Tibial artery (tissue), 4 donors: ENCODE results near the gene NSD1.
"Not testable (repeated sequence)": the region's sequence is repeated elsewhere in the genome, so short reads cannot be mapped to it uniquely, and the experiment has no call there.

Experiments
- DNase-seq, 2 donors: peaks; one replicate each; pipeline ENCODE4 v3.0.0-alpha.2; 2019
- H3K27ac ChIP-seq, 2 donors: fragments of 200-600 bp; sonication (generic) in 1 of 2; 1 replicate in 1 of 2; 2 replicates in 1 of 2; pipeline ENCODE4 v1.5.1; 2018 to 2019; ENCODE audit warnings: mild to moderate bottlenecking in 1 of 2
- H3K27me3 ChIP-seq, 2 donors: fragments of 200-600 bp; sonication (generic) in 1 of 2; one replicate each; pipeline versions ENCODE4 v1.5.1 to v1.6.0; 2016 to 2019
- H3K36me3 ChIP-seq, 3 donors: fragments of 200-600 bp; sonication (generic) in 2 of 3; one replicate each; pipeline ENCODE4 v1.5.1; 2016 to 2019; ENCODE audit warnings: mild to moderate bottlenecking in 2 of 3
- H3K4me1 ChIP-seq, 4 donors: fragments of 200-600 bp; sonication (generic) in 2 of 4; 1 replicate in 3 of 4; 2 replicates in 1 of 4; pipeline ENCODE4 v1.5.1; 2016 to 2019
- H3K4me3 ChIP-seq, 2 donors: fragments of 200-600 bp; sonication (generic) in 1 of 2; 1 replicate in 1 of 2; 2 replicates in 1 of 2; pipeline ENCODE4 v1.5.1; 2018 to 2019; ENCODE audit warnings: mild to moderate bottlenecking in 2 of 2
- H3K9me3 ChIP-seq, 3 donors: fragments of 200-600 bp; sonication (generic) in 1 of 3; one replicate each; pipeline ENCODE4 v1.5.1; 2016 to 2019
- CTCF ChIP-seq, 2 experiments: fragments of 200-600 bp in 1 of 2; fragments of 450-650 bp in 1 of 2; IDR thresholded peaks; one replicate each; pipeline ENCODE4 v1.5.1; 2017 to 2019; ENCODE audit warnings: antibody characterized with exemption in 2 of 2, mild to moderate bottlenecking in 1 of 2, moderate library complexity in 1 of 2
- intact Hi-C: fragments of 100-400 bp; cut with DNase I; formaldehyde crosslinking; loops from one replicate; pipeline ENCODE4 v1.15.0; 2023; ENCODE audit warnings: low total_unique reads

The NSD1 gene

DNA sequence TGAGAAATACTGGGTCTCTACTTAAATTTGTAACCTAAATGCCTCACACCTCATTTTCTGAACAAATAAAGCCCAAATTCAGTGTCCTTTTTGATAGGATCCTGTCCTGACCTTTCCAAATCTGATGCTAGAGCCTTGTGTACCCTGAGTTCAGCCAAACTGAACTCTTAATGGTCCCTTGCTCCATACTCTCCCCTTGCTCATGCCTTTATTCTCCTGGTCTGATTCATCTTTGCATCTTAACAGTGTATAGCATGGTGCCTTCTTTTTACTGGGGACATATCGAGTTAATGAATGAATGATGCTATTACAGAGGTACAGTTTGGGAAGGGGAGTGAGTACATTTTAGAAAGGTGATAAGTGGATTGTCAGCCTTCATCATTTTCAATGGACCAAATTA is 9.2 kb downstream of the NSD1 start:
- no peak overlapping the region for H3K27ac ChIP-seq

DNA sequence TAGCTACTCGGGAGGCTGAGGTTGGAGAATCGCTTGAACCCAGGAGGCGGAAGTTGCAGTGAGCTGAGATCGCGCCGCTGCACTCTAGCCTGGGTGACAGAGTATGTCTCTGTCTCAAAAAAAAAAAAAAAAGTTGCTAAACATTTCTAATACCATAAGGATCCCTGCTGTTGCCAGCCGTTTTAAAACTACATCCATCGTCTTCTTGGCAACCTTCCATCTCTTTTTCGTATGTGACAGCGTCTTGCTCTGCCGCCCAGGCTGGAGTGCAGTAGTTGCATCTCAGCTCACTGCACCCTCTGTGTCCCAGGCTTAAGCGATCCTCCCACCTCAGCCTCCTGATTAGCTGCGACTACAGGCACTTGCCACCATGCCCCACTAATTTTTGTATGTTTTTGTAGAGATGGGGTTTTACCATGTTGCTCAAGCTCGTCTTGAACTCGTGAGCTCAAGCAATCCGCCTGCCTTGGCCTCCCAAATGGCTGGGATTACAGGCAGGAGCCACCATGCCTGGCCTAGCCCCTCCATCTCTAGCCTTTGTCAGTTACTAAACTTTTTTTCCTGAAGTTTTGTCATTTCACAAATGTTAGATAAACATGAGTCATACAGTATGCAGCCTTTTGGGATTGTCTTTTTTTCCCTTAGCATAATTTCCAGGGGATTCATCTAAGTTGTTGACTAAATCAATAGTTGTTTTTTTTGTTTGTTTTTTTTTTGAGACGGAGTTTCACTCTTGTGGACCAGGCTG is 13.5 kb downstream of the NSD1 start:
- no peak for DNase-seq
- no peaks in the 10 kb centered on the region for H3K27me3 ChIP-seq
- intact Hi-C loops = no loop called here
- no peak overlapping the region for H3K27ac ChIP-seq
- H3K4me3 ChIP-seq = no peak overlapping the region
- H3K9me3 ChIP-seq = no peaks in the 10 kb centered on the region
- H3K4me1 ChIP-seq = peaks cover 0 to 9% (median 4%) of the 10 kb centered on the region in 4 donors
- TF ChIP-seq CTCF (IDR thresholded peaks at IDR 0.05) = no peak
- H3K36me3 ChIP-seq = peaks cover 0 to 84% (median 41%) of the 10 kb centered on the region in 3 donors

More for the DNA sequence above, 9.2 kb downstream of the NSD1 start:
- TF ChIP-seq CTCF (IDR thresholded peaks at IDR 0.05) = no peak
- H3K9me3 ChIP-seq = no peaks in the 10 kb centered on the region
- H3K4me3 ChIP-seq = no peak overlapping the region
- H3K36me3 ChIP-seq = peaks cover 0 to 51% (median 26%) of the 10 kb centered on the region in 3 donors
- DNase-seq = no peak
- intact Hi-C loops = no loop called here
- H3K27me3 ChIP-seq = no peaks in the 10 kb centered on the region
- H3K4me1 ChIP-seq = peaks cover 0 to 35% (median 16%) of the 10 kb centered on the region in 4 donors

DNA sequence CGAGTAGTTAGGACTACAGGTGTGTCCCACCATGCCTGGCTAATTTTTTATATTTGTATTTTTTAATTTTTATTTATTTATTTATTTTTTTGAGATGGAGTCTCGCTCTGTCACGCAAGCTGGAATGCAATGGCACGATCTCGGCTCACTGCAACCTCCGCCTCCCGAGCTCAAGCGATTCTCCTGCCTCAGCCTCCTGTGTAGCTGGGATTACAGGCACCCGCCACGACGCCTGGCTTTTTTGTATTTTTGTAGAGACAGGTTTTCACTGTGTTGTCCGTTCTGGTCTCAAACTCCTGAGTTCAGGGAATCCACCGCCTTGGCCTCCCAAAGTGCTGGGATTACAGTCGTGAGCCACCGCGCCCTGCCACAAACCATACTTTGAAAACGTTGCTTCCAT is 16.5 kb downstream of the NSD1 start:
- H3K4me1 ChIP-seq, intact Hi-C loops, DNase-seq, H3K9me3 ChIP-seq, H3K4me3 ChIP-seq, H3K27me3 ChIP-seq, H3K27ac ChIP-seq: not testable (repeated sequence)
- peaks cover 0 to 66% (median 30%) of the 10 kb centered on the region in 3 donors for H3K36me3 ChIP-seq

DNA sequence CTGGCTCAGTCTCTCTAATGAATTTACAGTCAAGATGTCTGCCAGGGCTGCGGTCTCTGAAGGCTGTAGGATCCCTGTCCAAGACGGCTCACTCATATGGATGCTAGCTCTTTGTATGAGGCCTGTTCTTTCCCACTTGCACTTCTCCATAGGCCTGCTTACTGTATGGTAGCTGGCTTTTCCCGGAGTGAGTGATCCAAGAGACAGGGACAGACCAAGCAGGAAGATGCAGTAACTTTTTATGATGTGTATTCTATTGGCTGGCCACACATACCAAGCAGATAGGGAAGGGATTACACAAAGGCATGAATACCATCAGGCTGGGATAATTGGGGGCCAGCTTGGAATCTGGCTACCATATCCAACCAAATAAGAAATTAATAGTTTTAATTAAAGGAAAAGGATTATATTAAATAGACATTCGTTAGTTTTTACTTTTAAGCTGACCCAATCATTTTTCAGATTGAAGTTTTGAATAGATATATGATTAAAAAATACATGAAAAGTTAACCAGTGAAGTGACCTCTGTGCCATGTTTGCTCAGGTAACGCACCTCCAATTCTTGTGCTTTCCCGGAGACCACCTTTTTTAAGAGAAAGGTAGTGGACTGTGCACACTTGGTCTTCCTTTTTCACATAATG is 20.6 kb downstream of the NSD1 start:
- no peak for DNase-seq
- no peaks in the 10 kb centered on the region for H3K9me3 ChIP-seq
- H3K27ac ChIP-seq = no peak overlapping the region
- TF ChIP-seq CTCF (IDR thresholded peaks at IDR 0.05) = no peak
- peaks cover 0 to 9% (median 0%) of the 10 kb centered on the region in 4 donors for H3K4me1 ChIP-seq
- no peak overlapping the region for H3K4me3 ChIP-seq
- no peaks in the 10 kb centered on the region for H3K27me3 ChIP-seq
- intact Hi-C loops = no loop called here
- H3K36me3 ChIP-seq = peaks cover 0 to 28% (median 11%) of the 10 kb centered on the region in 3 donors

DNA sequence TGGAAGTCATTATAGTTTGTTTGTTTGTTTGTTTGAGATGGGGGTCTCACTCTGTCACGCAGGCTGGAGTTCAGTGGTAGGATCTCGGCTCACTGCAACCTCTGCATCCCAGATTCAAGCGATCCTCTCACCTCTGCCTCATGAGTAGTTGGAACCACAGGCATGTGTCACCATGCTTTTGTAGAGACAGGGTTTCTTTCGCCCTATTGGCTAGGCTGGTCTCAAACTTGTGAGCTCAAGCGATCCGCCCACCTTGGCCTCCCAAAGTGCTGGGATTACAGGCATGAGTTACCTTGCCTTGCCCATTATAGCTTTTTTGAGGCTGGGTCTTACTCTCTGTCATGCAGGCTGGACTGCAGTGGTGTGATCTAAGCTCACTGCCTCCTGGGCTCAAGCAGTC is 28.8 kb downstream of the NSD1 start:
- Histone ChIP-seq H3K4me3 (no peak overlapping the region), H3K9me3 (no peaks in the 10 kb centered on the region), H3K27ac (no peak overlapping the region), H3K36me3 (peaks cover 0 to 18% (median 0%) of the 10 kb centered on the region in 3 donors), H3K27me3 (no peaks in the 10 kb centered on the region), H3K4me1 (peaks cover 0 to 5% (median 1%) of the 10 kb centered on the region in 4 donors)
- intact Hi-C loops = no loop called here
- no peak for TF ChIP-seq CTCF (IDR thresholded peaks at IDR 0.05)
- no peak for DNase-seq

GRCh38 chr5:177163500-177163899 is 29.9 kb downstream of the NSD1 start:
- Histone ChIP-seq H3K27ac (no peak overlapping the region), H3K4me1 (peaks cover 0 to 5% (median 1%) of the 10 kb centered on the region in 4 donors), H3K36me3 (peaks cover 0 to 18% (median 0%) of the 10 kb centered on the region in 3 donors), H3K9me3 (no peaks in the 10 kb centered on the region), H3K27me3 (no peaks in the 10 kb centered on the region), H3K4me3 (no peak overlapping the region)
- intact Hi-C loops = no loop called here
- no peak for TF ChIP-seq CTCF (IDR thresholded peaks at IDR 0.05)
- no peak for DNase-seq
